AG04450 (cell line): Measurements from ENCODE around the gene TCEANC2. TPM values are rescaled to one million over a fixed set of nuclear protein-coding genes. Genes with fewer than 3 reads are reported as not detected.
"Not testable (repeated sequence)": the region's sequence is repeated elsewhere in the genome, so short reads cannot be mapped to it uniquely, and the experiment has no call there.

ENCODE experiments used
- CTCF ChIA-PET: fragments of 300-600, 350-600 bp; formaldehyde crosslinking; extraction: SDS; loops from one replicate; lab custom pipeline; 2022; ENCODE audit warnings: antibody characterized with exemption, inconsistent platforms; lab: Charles Lee
- POLR2A ChIA-PET: fragments of 350-600 bp; formaldehyde crosslinking; extraction: SDS; loops from one replicate; lab custom pipeline; 2021; ENCODE audit warnings: antibody characterized with exemption, inconsistent platforms; lab: Yijun Ruan, JAX
- DNase-seq: peaks from one replicate; pipeline ENCODE4 v3.0.0-alpha.2; 2011; ENCODE audit warnings: low read depth, low spot score
- H3K27ac ChIP-seq: one replicate; pipeline ENCODE4 v1.5.1; 2012; ENCODE audit warnings: low read depth, low read length, control low read depth
- H3K27me3 ChIP-seq: one replicate; pipeline ENCODE4 v1.6.0; 2012; ENCODE audit warnings: low read length; ENCODE audit not compliant: control insufficient read depth, insufficient read depth
- H3K4me3 ChIP-seq: 2 replicates; pipeline ENCODE4 v1.5.1; 2011; ENCODE audit warnings: mild to moderate bottlenecking, low read depth, low read length, control low read depth
- H3K9me3 ChIP-seq: 2 replicates; pipeline ENCODE4 v1.5.1; 2012; ENCODE audit warnings: low read length; ENCODE audit not compliant: control insufficient read depth, insufficient read depth
- CTCF ChIP-seq: IDR thresholded peaks from 2 replicates; pipeline ENCODE4 v1.5.1; 2011; ENCODE audit warnings: low read depth, low read length, control low read depth, inconsistent platforms
- polyA plus RNA-seq: library from polyadenylated mRNA; depleted of rRNA; stranded (reverse); fragments of >200 nt; gene quantifications from 2 replicates; pipeline ENCODE4 v1.2.3, GENCODE V29; 2011

Gene TCEANC2
- polyA plus RNA-seq, 1 experiment = 4.3 TPM

- H3K27ac ChIP-seq = no peak overlapping the region
These were observed 5.8 kb upstream of the TCEANC2 start for GRCh38 chr1:54047384-54048305.

GRCh38 chr1:54050435-54050834 lies 3.0 kb upstream of the TCEANC2 start:
- DNase-seq, H3K4me3 ChIP-seq, H3K27me3 ChIP-seq, CTCF ChIA-PET, H3K9me3 ChIP-seq, H3K27ac ChIP-seq, POLR2A ChIA-PET: not testable (repeated sequence)

More at GRCh38 chr1:54047384-54048305, 5.8 kb upstream of the TCEANC2 start:
- Histone ChIP-seq H3K27me3 (no peaks in the 10 kb centered on the region), H3K9me3 (0 out of 2 replicates have a peak, but pooled peaks cover 2% of the 10 kb centered on the region), H3K4me3 (no peak overlapping the region)
- no peak for TF ChIP-seq CTCF
- ChIA-PET POLR2A (no interaction called here), CTCF (interaction anchor here (1.0 to 2.5 kb wide), 5 partner anchors 8 to 442 kb away, joined by 3 to 12 read pairs (median 5); no protein-coding TSS in a partner anchor)
- DNase-seq = no peak

- no peak for TF ChIP-seq CTCF
- 0 out of 2 replicates have a peak, but pooled peaks cover 4% of the 10 kb centered on the region for H3K9me3 ChIP-seq
- H3K4me3 ChIP-seq = peak overlapping the region; percentile 96
- ChIA-PET CTCF (interaction anchor here (0.6 to 0.9 kb wide), 3 partner anchors 30 to 741 kb away, joined by 4 read pairs; no protein-coding TSS in a partner anchor), POLR2A (interaction anchor here (1.1 to 1.4 kb wide), 2 partner anchors 76 to 106 kb away, joined by 3 to 4 read pairs; partner anchors contain the start of gene IFT25)
- H3K27ac ChIP-seq = peak overlapping the region; percentile 86
- no peaks in the 10 kb centered on the region for H3K27me3 ChIP-seq
- no peak for DNase-seq
These were observed 1.4 kb upstream of the TCEANC2 start for GRCh38 chr1:54051933-54052430.

- no peak for DNase-seq
- no peak for TF ChIP-seq CTCF
- ChIA-PET CTCF (interaction anchor here (0.6 to 0.9 kb wide), 3 partner anchors 29 to 740 kb away, joined by 3 to 4 read pairs (median 4); no protein-coding TSS in a partner anchor), POLR2A (interaction anchor here (0.6 to 1.4 kb wide), 4 partner anchors 76 to 141 kb away, joined by 3 to 7 read pairs (median 4); partner anchors contain the start of gene IFT25)
- H3K27ac ChIP-seq = peak overlapping the region; percentile 86
- no peaks in the 10 kb centered on the region for H3K27me3 ChIP-seq
- H3K9me3 ChIP-seq = 0 out of 2 replicates have a peak, but pooled peaks cover 4% of the 10 kb centered on the region
- peak overlapping the region; percentile 96 for H3K4me3 ChIP-seq
These were observed 926 bp upstream of the TCEANC2 start for GRCh38 chr1:54052431-54052933.

GRCh38 chr1:54053745-54054437 lies 483 bp downstream of the TCEANC2 start:
- Histone ChIP-seq H3K9me3 (0 out of 2 replicates have a peak, but pooled peaks cover 4% of the 10 kb centered on the region), H3K27ac (peak overlapping the region; percentile 81), H3K27me3 (no peaks in the 10 kb centered on the region), H3K4me3 (peak overlapping the region; percentile 96)
- CTCF ChIA-PET = interaction anchor here (0.6 to 1.1 kb wide), 2 partner anchors 15 to 175 kb away, joined by 3 to 4 read pairs; no protein-coding TSS in a partner anchor
- TF ChIP-seq CTCF = no peak
- no peak for DNase-seq
- POLR2A ChIA-PET = interaction anchor here (0.7 kb wide), 1 partner anchor 108 kb away, joined by 3 read pairs; the partner anchor contains the start of gene IFT25
